WTC11 (cell line): ENCODE results near the gene PCSK7. TPM values are rescaled to one million over a fixed set of nuclear protein-coding genes. Genes with fewer than 3 reads are reported as not detected.

Experiments used
- ATAC-seq: fragments of 200-7000 bp; cut with Tn5 transposase; 2 replicates; pipeline ENCODE4 v1.10.0; 2021; ENCODE audit warnings: mild to moderate bottlenecking, moderate library complexity
- CTCF ChIA-PET: fragments of 300-600 bp; sonication (Branson Sonifier 250); formaldehyde crosslinking; loops from one replicate; lab custom pipeline; 2021; ENCODE audit warnings: antibody characterized with exemption; lab: Charles Lee
- POLR2A ChIA-PET: fragments of 350-600 bp; sonication (Branson Sonifier 250); formaldehyde crosslinking; loops from one replicate; lab custom pipeline; 2021; ENCODE audit warnings: antibody characterized with exemption; lab: Charles Lee
- DNase-seq: peaks from one replicate; pipeline ENCODE4 v3.0.0; 2021; ENCODE audit warnings: low spot score
- H3K27ac Mint-ChIP-seq: 2 replicates; pipeline ENCODE4 v1.8.0; 2021; ENCODE audit warnings: mixed read lengths
- H3K27me3 Mint-ChIP-seq: 2 replicates; pipeline ENCODE4 v1.8.0; 2021; ENCODE audit warnings: low read depth, mild to moderate bottlenecking, moderate library complexity, mixed read lengths
- H3K36me3 Mint-ChIP-seq: 2 replicates; pipeline ENCODE4 v1.8.0; 2021; ENCODE audit warnings: mixed read lengths
- H3K4me1 Mint-ChIP-seq: 2 replicates; pipeline ENCODE4 v1.8.0; 2022; ENCODE audit warnings: mixed read lengths
- H3K4me3 Mint-ChIP-seq: 2 replicates; pipeline ENCODE4 v1.8.0; 2021; ENCODE audit warnings: mild to moderate bottlenecking, moderate library complexity, mixed read lengths
- H3K9me3 Mint-ChIP-seq: 2 replicates; pipeline ENCODE4 v1.8.0; 2021; ENCODE audit warnings: mixed read lengths
- CBFB ChIP-seq: sonication (generic); formaldehyde crosslinking; IDR thresholded peaks from 2 replicates; pipeline ENCODE4 v1.8.1; 2022; ENCODE audit warnings: mild to moderate bottlenecking, low read depth, missing genetic modification reagents
- CREB1 ChIP-seq: sonication (generic); formaldehyde crosslinking; IDR thresholded peaks from 2 replicates; pipeline ENCODE4 v1.8.0; 2023; ENCODE audit warnings: mild to moderate bottlenecking, missing genetic modification reagents
- ELF4 ChIP-seq: sonication (generic); formaldehyde crosslinking; IDR thresholded peaks from 2 replicates; pipeline ENCODE4 v1.8.1; 2022; ENCODE audit warnings: low read depth, mild to moderate bottlenecking, moderate library complexity, missing genetic modification reagents
- FOXK1 ChIP-seq: sonication (generic); formaldehyde crosslinking; IDR thresholded peaks from 2 replicates; pipeline ENCODE4 v1.8.0; 2022; ENCODE audit warnings: mild to moderate bottlenecking, moderate library complexity, missing genetic modification reagents
- GABPB1 ChIP-seq: sonication (generic); formaldehyde crosslinking; IDR thresholded peaks from 2 replicates; pipeline ENCODE4 v1.8.1; 2023; ENCODE audit warnings: mild to moderate bottlenecking, missing genetic modification reagents
- KAT7 ChIP-seq: sonication (generic); formaldehyde crosslinking; IDR thresholded peaks from 2 replicates; pipeline ENCODE4 v1.8.1; 2023; ENCODE audit warnings: missing genetic modification reagents, mild to moderate bottlenecking, borderline replicate concordance
- NR3C1 ChIP-seq: sonication (generic); formaldehyde crosslinking; conservative IDR thresholded peaks from 2 replicates; pipeline ENCODE4 v1.8.1; 2023; ENCODE audit warnings: low read depth, mild to moderate bottlenecking, missing genetic modification reagents
- RELA ChIP-seq: sonication (generic); formaldehyde crosslinking; IDR thresholded peaks from 2 replicates; pipeline ENCODE4 v1.8.1; 2022; ENCODE audit warnings: missing genetic modification reagents, mild to moderate bottlenecking, borderline replicate concordance
- RORB ChIP-seq: fragments of 250-450 bp; sonication (Bioruptor Pico); IDR thresholded peaks from 2 replicates; pipeline ENCODE4 v1.9.0; 2021; ENCODE audit warnings: mild to moderate bottlenecking
- SMAD3 ChIP-seq: sonication (generic); formaldehyde crosslinking; IDR thresholded peaks from 2 replicates; pipeline ENCODE4 v1.8.0; 2022; ENCODE audit warnings: missing genetic modification reagents, mild to moderate bottlenecking, borderline replicate concordance
- TP53 ChIP-seq: sonication (generic); formaldehyde crosslinking; IDR thresholded peaks from 2 replicates; pipeline ENCODE4 v1.8.1; 2023; ENCODE audit warnings: mild to moderate bottlenecking, missing genetic modification reagents
- ZNF232 ChIP-seq: sonication (generic); formaldehyde crosslinking; IDR thresholded peaks from 2 replicates; pipeline ENCODE4 v1.8.0; 2022; ENCODE audit warnings: mild to moderate bottlenecking, missing genetic modification reagents
- ZNF416 ChIP-seq: fragments of 250-450 bp; sonication (Bioruptor Pico); IDR thresholded peaks from 2 replicates; pipeline ENCODE4 v1.9.0; 2021; ENCODE audit warnings: mild to moderate bottlenecking, inconsistent platforms
- total RNA-seq: library from RNA; stranded (reverse); gene quantifications from 3 replicates; pipeline ENCODE4 v1.2.3, GENCODE V29; 2021
- TF ChIP-seq, protein P1 (sequence below): sonication (generic); formaldehyde crosslinking; IDR thresholded peaks from 2 replicates; pipeline ENCODE4 v1.8.1; 2023; ENCODE audit warnings: mild to moderate bottlenecking, missing genetic modification reagents
- TF ChIP-seq, protein P2 (sequence below): fragments of 250-450 bp; sonication (Bioruptor Pico); IDR thresholded peaks from 2 replicates; pipeline ENCODE4 v1.9.0; 2021; ENCODE audit warnings: moderate library complexity, mild to moderate bottlenecking, inconsistent platforms, borderline replicate concordance
- TF ChIP-seq, protein P3 (sequence below): sonication (generic); formaldehyde crosslinking; IDR thresholded peaks from 2 replicates; pipeline ENCODE4 v1.8.1; 2023; ENCODE audit warnings: mild to moderate bottlenecking, missing genetic modification reagents, moderate library complexity
- TF ChIP-seq, protein P4 (sequence below): sonication (generic); formaldehyde crosslinking; conservative IDR thresholded peaks from 2 replicates; pipeline ENCODE4 v1.8.1; 2023; ENCODE audit warnings: mild to moderate bottlenecking, low read depth, missing genetic modification reagents, moderate library complexity
- TF ChIP-seq, protein P5 (sequence below): fragments of 250-450 bp; sonication (Bioruptor Pico); IDR thresholded peaks from 2 replicates; pipeline ENCODE4 v1.9.0; 2021; ENCODE audit warnings: mild to moderate bottlenecking
- TF ChIP-seq, protein P6 (sequence below): fragments of 250-450 bp; sonication (Bioruptor Pico); conservative IDR thresholded peaks from 2 replicates; pipeline ENCODE4 v1.9.0; 2021; ENCODE audit warnings: mild to moderate bottlenecking
- TF ChIP-seq, protein P7 (sequence below): sonication (generic); formaldehyde crosslinking; IDR thresholded peaks from 2 replicates; pipeline ENCODE4 v1.8.1; 2022; ENCODE audit warnings: low read depth, missing genetic modification reagents, borderline replicate concordance
- TF ChIP-seq, protein P8 (sequence below): fragments of 250-450 bp; sonication (Bioruptor Pico); IDR thresholded peaks from 2 replicates; pipeline ENCODE4 v2.1.2; 2022; ENCODE audit warnings: mild to moderate bottlenecking, moderate library complexity

Gene PCSK7
- total RNA-seq, 1 experiment from 2014 or later: 48.9 TPM

DNA sequence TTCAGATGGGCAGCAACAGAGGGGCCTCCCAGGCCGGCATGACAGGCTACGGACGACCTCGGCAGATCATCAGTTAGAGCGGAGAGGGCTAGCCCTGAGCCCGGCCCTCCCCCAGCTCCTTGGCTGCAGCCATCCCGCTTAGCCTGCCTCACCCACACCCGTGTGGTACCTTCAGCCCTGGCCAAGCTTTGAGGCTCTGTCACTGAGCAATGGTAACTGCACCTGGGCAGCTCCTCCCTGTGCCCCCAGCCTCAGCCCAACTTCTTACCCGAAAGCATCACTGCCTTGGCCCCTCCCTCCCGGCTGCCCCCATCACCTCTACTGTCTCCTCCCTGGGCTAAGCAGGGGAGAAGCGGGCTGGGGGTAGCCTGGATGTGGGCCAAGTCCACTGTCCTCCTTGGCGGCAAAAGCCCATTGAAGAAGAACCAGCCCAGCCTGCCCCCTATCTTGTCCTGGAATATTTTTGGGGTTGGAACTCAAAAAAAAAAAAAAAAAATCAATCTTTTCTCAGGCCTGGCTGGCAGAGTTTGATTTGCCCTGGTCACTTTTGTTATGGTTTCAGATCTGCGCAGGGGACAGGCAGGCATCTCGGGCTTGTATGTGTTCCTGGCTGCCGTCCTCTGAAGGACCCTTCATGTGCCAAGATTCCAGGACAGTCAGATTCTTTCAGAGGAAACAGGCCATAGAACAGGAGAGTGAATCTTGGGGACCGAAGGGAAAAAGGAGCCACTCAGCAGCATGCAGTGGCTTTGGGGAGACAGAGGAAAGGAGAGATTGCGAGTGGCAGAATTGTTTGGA, 27.4 kb downstream of the PCSK7 start (continued):
- TF ChIP-seq, protein P1, sequence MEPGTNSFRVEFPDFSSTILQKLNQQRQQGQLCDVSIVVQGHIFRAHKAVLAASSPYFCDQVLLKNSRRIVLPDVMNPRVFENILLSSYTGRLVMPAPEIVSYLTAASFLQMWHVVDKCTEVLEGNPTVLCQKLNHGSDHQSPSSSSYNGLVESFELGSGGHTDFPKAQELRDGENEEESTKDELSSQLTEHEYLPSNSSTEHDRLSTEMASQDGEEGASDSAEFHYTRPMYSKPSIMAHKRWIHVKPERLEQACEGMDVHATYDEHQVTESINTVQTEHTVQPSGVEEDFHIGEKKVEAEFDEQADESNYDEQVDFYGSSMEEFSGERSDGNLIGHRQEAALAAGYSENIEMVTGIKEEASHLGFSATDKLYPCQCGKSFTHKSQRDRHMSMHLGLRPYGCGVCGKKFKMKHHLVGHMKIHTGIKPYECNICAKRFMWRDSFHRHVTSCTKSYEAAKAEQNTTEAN: no peak
- TF ChIP-seq RELA (CRISPR knock-in tag): no peak
- TF ChIP-seq, protein P2, sequence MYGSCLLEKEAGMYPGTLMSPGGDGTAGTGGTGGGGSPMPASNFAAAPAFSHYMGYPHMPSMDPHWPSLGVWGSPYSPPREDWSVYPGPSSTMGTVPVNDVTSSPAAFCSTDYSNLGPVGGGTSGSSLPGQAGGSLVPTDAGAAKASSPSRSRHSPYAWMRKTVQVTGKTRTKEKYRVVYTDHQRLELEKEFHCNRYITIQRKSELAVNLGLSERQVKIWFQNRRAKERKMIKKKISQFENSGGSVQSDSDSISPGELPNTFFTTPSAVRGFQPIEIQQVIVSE: no peak
- TF ChIP-seq, protein P3, sequence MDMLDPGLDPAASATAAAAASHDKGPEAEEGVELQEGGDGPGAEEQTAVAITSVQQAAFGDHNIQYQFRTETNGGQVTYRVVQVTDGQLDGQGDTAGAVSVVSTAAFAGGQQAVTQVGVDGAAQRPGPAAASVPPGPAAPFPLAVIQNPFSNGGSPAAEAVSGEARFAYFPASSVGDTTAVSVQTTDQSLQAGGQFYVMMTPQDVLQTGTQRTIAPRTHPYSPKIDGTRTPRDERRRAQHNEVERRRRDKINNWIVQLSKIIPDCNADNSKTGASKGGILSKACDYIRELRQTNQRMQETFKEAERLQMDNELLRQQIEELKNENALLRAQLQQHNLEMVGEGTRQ (CRISPR knock-in tag): no peak
- TF ChIP-seq, protein P4, sequence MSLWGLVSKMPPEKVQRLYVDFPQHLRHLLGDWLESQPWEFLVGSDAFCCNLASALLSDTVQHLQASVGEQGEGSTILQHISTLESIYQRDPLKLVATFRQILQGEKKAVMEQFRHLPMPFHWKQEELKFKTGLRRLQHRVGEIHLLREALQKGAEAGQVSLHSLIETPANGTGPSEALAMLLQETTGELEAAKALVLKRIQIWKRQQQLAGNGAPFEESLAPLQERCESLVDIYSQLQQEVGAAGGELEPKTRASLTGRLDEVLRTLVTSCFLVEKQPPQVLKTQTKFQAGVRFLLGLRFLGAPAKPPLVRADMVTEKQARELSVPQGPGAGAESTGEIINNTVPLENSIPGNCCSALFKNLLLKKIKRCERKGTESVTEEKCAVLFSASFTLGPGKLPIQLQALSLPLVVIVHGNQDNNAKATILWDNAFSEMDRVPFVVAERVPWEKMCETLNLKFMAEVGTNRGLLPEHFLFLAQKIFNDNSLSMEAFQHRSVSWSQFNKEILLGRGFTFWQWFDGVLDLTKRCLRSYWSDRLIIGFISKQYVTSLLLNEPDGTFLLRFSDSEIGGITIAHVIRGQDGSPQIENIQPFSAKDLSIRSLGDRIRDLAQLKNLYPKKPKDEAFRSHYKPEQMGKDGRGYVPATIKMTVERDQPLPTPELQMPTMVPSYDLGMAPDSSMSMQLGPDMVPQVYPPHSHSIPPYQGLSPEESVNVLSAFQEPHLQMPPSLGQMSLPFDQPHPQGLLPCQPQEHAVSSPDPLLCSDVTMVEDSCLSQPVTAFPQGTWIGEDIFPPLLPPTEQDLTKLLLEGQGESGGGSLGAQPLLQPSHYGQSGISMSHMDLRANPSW (CRISPR knock-in tag): no peak
- TF ChIP-seq FOXK1 (CRISPR knock-in tag): no peak
- TF ChIP-seq, protein P5, sequence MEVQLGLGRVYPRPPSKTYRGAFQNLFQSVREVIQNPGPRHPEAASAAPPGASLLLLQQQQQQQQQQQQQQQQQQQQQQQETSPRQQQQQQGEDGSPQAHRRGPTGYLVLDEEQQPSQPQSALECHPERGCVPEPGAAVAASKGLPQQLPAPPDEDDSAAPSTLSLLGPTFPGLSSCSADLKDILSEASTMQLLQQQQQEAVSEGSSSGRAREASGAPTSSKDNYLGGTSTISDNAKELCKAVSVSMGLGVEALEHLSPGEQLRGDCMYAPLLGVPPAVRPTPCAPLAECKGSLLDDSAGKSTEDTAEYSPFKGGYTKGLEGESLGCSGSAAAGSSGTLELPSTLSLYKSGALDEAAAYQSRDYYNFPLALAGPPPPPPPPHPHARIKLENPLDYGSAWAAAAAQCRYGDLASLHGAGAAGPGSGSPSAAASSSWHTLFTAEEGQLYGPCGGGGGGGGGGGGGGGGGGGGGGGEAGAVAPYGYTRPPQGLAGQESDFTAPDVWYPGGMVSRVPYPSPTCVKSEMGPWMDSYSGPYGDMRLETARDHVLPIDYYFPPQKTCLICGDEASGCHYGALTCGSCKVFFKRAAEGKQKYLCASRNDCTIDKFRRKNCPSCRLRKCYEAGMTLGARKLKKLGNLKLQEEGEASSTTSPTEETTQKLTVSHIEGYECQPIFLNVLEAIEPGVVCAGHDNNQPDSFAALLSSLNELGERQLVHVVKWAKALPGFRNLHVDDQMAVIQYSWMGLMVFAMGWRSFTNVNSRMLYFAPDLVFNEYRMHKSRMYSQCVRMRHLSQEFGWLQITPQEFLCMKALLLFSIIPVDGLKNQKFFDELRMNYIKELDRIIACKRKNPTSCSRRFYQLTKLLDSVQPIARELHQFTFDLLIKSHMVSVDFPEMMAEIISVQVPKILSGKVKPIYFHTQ (CRISPR knock-in tag): no peak
- no peak for TF ChIP-seq NR3C1 (CRISPR knock-in tag)
- no peak for TF ChIP-seq RORB (CRISPR knock-in tag)
- TF ChIP-seq CREB1 (CRISPR knock-in tag): no peak
- TF ChIP-seq KAT7 (CRISPR knock-in tag): no peak
- TF ChIP-seq CBFB: no peak
- TF ChIP-seq TP53 (CRISPR knock-in tag): no peak
- TF ChIP-seq, protein P6, sequence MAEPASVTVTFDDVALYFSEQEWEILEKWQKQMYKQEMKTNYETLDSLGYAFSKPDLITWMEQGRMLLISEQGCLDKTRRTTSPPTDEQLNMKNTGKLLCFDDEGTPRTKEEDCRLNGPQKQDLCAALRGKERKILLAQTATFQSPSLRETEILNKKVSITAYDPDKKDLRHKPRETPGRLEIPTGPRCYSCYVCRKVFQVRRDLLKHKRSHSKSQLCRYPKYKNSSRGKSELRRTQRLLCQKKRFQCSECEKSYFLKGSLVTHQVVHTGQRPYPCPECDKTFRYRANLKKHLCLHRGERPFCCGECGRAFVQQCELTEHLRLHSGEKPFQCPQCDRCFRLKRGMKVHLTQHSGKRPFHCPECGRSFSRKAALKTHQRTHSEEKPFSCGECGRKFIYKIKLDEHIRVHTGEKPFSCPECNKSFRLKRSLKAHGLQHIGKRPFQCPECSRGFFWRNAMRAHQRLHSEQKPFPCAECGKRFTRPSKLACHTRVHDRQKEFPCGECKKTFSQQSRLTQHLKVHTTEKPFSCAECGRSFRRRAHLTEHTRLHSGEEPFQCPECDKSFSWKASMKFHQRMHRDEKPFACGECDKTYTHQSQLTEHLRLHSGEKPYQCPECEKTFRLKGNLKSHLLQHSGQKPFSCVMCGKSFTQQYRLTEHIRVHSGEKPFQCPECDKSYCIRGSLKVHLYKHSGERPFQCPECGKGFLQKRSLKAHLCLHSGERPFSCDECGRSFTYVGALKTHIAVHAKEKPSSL: no peak

DNA sequence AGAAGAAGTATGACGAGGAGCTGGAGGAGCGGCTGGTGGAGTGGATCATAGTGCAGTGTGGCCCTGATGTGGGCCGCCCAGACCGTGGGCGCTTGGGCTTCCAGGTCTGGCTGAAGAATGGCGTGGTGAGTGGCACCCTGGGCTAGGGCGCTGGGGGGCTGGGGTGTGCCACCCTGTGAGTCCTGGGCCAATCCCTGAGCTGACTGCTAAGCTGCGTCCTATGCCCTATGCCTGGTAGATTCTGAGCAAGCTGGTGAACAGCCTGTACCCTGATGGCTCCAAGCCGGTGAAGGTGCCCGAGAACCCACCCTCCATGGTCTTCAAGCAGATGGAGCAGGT, 28.8 kb downstream of the PCSK7 start:
- DNase-seq: no peak
- ChIA-PET POLR2A (interaction anchor here (0.9 to 2.0 kb wide), 2 partner anchors 24 to 124 kb away, joined by 3 to 10 read pairs; partner anchors contain the start of genes CEP164 and SIDT2), CTCF (interaction anchor here (1.0 to 2.1 kb wide), 5 partner anchors 18 to 64 kb away, joined by 3 to 7 read pairs (median 5); partner anchors contain the start of gene SIDT2)
- Mint-ChIP-seq H3K4me3 (no peak overlapping the region), H3K27me3 (no peaks in the 10 kb centered on the region; the same call in 1 of the 2 replicates), H3K4me1 (peaks cover 28% of the 10 kb centered on the region), H3K27ac (no peak overlapping the region), H3K36me3 (peaks cover 7% of the 10 kb centered on the region), H3K9me3 (no peaks in the 10 kb centered on the region)
- ATAC-seq: no peak
- no peak for TF ChIP-seq ZNF232 (CRISPR knock-in tag)
- no peak for TF ChIP-seq GABPB1 (CRISPR knock-in tag)
- TF ChIP-seq, protein P7, sequence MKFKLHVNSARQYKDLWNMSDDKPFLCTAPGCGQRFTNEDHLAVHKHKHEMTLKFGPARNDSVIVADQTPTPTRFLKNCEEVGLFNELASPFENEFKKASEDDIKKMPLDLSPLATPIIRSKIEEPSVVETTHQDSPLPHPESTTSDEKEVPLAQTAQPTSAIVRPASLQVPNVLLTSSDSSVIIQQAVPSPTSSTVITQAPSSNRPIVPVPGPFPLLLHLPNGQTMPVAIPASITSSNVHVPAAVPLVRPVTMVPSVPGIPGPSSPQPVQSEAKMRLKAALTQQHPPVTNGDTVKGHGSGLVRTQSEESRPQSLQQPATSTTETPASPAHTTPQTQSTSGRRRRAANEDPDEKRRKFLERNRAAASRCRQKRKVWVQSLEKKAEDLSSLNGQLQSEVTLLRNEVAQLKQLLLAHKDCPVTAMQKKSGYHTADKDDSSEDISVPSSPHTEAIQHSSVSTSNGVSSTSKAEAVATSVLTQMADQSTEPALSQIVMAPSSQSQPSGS: no peak
- TF ChIP-seq, protein P8, sequence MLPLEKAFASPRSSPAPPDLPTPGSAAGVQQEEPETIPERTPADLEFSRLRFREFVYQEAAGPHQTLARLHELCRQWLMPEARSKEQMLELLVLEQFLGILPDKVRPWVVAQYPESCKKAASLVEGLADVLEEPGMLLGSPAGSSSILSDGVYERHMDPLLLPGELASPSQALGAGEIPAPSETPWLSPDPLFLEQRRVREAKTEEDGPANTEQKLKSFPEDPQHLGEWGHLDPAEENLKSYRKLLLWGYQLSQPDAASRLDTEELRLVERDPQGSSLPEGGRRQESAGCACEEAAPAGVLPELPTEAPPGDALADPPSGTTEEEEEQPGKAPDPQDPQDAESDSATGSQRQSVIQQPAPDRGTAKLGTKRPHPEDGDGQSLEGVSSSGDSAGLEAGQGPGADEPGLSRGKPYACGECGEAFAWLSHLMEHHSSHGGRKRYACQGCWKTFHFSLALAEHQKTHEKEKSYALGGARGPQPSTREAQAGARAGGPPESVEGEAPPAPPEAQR (CRISPR knock-in tag): no peak
- TF ChIP-seq ZNF416 (CRISPR knock-in tag): no peak
- no peak for TF ChIP-seq ELF4
- TF ChIP-seq SMAD3: no peak
